Effector memory CD4-positive, alpha-beta T cell (primary cell): ENCODE measurements around the gene CCL17.
"Not testable (repeated sequence)": the region's sequence is repeated elsewhere in the genome, so short reads cannot be mapped to it uniquely, and the experiment has no call there.

Source experiments
- DNase-seq, 3 donors: peaks; one replicate each; pipeline ENCODE4 v3.0.0-alpha.2; 2020
- H3K27ac ChIP-seq: 2 replicates; pipeline ENCODE4 v1.7.0; 2013; ENCODE audit warnings: mild to moderate bottlenecking, low read length, moderate library complexity; ENCODE audit not compliant: insufficient read depth, poor library complexity, severe bottlenecking
- H3K27me3 ChIP-seq: replicated peaks from 2 replicates; pipeline ENCODE4 v1.7.0; 2013; ENCODE audit warnings: mild to moderate bottlenecking, low read length; ENCODE audit not compliant: insufficient read depth, control insufficient read depth, poor library complexity, severe bottlenecking
- H3K36me3 ChIP-seq: 2 replicates; pipeline ENCODE4 v1.7.0; 2013; ENCODE audit warnings: mild to moderate bottlenecking, low read length, moderate library complexity; ENCODE audit not compliant: control insufficient read depth, insufficient read depth
- H3K4me1 ChIP-seq: 2 replicates; pipeline ENCODE4 v1.7.0; 2013; ENCODE audit warnings: low read length, mild to moderate bottlenecking; ENCODE audit not compliant: control insufficient read depth, insufficient read depth, poor library complexity, severe bottlenecking
- H3K4me3 ChIP-seq: 2 replicates; pipeline ENCODE4 v1.7.0; 2013; ENCODE audit warnings: low read length, low read depth, mild to moderate bottlenecking; ENCODE audit not compliant: insufficient read depth, poor library complexity, severe bottlenecking
- H3K9me3 ChIP-seq: 2 replicates; pipeline ENCODE4 v1.7.0; 2013; ENCODE audit warnings: mild to moderate bottlenecking, low read length, moderate library complexity; ENCODE audit not compliant: control insufficient read depth

CCL17 gene

DNA sequence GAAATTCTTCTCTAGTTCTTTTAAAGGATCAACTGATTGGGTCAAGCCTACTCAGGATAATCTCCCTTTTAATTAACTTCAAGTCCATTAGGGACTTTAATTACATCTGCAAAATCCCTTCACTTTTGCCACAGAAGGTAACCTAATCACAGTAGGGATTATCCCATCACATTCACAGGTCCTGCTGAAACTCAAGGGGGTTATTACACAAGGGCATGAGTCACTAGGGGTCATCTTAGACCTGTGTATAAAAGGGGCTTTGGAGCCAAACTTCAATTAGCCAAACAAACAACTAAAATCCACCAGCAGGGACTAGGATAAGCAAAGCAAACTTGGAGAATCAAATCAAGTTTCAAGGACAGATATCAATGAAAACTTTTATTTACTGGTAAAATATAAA lies 23.3 kb downstream of the CCL17 start:
- no peaks in the 10 kb centered on the region for H3K4me1 ChIP-seq
- no peak for DNase-seq
- no peak overlapping the region for H3K27ac ChIP-seq
- no peaks in the 10 kb centered on the region for H3K27me3 ChIP-seq
- no peak overlapping the region for H3K4me3 ChIP-seq
- H3K9me3 ChIP-seq: no peaks in the 10 kb centered on the region
- peaks cover 48% of the 10 kb centered on the region for H3K36me3 ChIP-seq

DNA sequence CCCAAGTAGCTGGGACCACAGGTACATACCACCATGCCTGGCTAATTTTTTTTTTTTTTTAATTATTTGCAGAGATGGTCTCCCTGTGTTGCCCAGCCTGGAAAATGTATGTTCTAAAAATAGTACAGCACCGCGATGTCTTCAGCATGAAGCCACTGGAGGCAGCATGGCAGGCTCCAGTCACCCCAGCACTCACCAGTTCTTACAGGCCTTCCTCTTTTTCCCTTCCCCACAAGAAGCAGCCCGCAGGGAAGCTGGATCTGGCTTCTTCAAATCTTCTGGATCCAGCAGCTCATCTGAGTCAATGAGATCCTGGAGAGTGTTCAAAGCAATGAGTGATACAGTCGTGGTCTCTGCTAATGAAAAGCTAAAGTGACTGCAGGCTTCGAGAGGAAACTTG lies 26.4 kb downstream of the CCL17 start:
- DNase-seq: no peak

DNA sequence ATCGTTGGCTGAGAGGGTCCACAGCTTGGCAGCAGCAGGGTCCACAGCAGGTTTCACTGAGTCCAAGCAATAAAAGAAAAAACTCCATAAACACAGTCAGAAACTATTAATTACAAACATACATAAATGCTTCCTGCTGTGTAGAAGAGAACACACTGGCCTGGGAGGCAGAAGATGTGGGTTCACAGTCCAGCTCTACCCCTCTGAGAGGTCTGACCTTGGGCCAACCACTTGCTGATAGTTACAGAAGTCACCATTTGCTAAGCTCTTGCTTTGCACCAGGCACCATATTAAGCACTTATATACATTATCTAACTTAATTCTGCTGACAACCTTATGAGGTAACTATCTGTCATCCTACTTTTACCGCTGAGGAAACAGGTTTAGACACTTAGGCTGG lies 27.9 kb downstream of the CCL17 start:
- DNase-seq: no peak
- no peak overlapping the region for H3K4me3 ChIP-seq
- H3K27me3 ChIP-seq: no peaks in the 10 kb centered on the region
- no peak overlapping the region for H3K27ac ChIP-seq
- H3K36me3 ChIP-seq: peaks cover 63% of the 10 kb centered on the region
- no peaks in the 10 kb centered on the region for H3K9me3 ChIP-seq
- no peaks in the 10 kb centered on the region for H3K4me1 ChIP-seq

More for the DNA sequence above, 26.4 kb downstream of the CCL17 start:
- H3K27ac ChIP-seq: no peak overlapping the region
- H3K9me3 ChIP-seq: no peaks in the 10 kb centered on the region
- H3K4me3 ChIP-seq: no peak overlapping the region
- H3K27me3 ChIP-seq: no peaks in the 10 kb centered on the region
- peaks cover 63% of the 10 kb centered on the region for H3K36me3 ChIP-seq
- no peaks in the 10 kb centered on the region for H3K4me1 ChIP-seq

DNA sequence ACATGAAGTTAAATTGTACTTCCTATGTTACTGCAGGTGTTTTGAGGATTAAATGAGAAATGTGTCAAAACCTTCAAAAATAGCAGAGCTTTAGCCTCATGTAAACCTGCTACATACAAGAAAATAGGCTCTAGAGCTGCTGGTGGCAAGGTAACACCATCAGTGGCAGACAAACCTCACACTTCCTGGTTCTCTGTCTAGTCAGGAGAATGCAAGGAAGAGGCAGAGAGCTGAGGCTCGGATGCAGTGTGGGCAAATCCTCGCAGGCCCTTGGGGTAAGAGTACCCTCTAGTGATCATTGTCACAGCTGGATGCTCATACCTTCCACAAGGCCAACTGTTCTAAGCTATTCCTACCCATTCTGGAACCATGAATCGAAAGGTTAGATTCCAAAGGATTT lies 28.4 kb downstream of the CCL17 start:
- Histone ChIP-seq H3K36me3 (peaks cover 63% of the 10 kb centered on the region), H3K4me1 (no peaks in the 10 kb centered on the region), H3K27ac (no peak overlapping the region), H3K9me3 (no peaks in the 10 kb centered on the region), H3K4me3 (no peak overlapping the region), H3K27me3 (no peaks in the 10 kb centered on the region)
- no peak for DNase-seq

DNA sequence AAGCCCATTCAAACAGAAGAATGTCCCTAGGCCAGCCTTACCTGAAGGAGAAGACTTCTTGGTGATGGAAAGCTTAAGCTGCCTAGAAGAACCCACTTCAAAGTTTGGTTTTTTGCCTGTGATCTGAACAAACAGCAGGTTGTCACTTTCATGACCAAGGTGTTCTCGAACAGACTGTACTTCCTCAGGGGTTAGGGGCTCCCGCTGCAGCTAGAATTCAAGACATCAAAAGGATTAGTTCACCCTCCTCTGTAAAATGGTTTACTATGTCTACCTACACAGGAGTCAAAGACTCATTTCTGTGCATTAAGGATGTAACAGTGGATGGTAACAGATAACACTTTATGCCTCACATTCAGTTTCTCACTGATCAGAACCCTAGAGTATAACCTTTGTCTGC lies 29.4 kb downstream of the CCL17 start:
- H3K36me3 ChIP-seq: peaks cover 62% of the 10 kb centered on the region
- DNase-seq: no peak
- no peak overlapping the region for H3K4me3 ChIP-seq
- H3K9me3 ChIP-seq: no peaks in the 10 kb centered on the region
- no peak overlapping the region for H3K27ac ChIP-seq
- no peaks in the 10 kb centered on the region for H3K27me3 ChIP-seq
- H3K4me1 ChIP-seq: no peaks in the 10 kb centered on the region

DNA sequence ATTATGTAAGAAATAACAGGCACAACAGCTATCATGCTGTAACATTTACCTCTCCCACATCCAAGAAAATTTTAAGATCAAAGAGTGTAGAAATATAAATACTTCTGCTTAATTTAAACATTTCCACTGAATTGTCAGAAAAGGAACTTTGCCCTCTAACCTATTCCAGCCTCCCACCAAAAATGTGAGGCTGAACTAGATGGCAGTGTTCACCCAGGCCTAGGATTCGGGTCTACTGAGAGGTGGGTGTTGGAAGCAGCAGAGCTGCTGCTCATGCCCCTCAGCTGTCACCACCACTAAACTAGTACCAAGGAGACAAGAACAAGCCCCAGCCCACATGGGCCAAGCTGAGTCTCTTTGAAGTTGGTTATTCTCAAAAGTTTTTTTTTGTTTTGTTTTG lies 31.3 kb downstream of the CCL17 start:
- Histone ChIP-seq H3K36me3 (peaks cover 64% of the 10 kb centered on the region), H3K27me3 (no peaks in the 10 kb centered on the region), H3K4me3 (no peak overlapping the region), H3K27ac (no peak overlapping the region), H3K9me3 (peaks cover 4% of the 10 kb centered on the region), H3K4me1 (no peaks in the 10 kb centered on the region)
- DNase-seq: no peak

DNA sequence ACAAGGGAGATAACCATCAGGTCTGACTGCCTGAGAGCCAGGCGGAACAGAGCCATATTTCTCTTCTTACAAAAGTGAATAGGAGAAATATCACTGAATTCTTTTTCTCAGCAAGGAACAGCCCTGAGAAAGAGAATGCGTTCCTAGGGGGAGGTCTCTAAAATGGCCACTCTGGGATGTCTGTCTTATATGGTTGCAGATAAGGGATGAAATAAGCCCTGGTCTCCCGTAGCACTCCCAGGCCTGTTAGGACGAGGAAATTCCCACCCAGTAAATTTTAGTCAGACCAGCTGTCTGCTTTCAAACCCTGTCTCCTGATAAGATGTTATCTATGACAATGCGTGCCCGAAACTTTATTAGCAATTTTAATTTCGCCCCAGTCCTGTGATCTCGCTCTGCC lies 35.4 kb downstream of the CCL17 start:
- H3K9me3 ChIP-seq, H3K27me3 ChIP-seq, H3K4me1 ChIP-seq, H3K4me3 ChIP-seq, H3K27ac ChIP-seq, DNase-seq: not testable (repeated sequence)
- H3K36me3 ChIP-seq: peaks cover 32% of the 10 kb centered on the region

DNA sequence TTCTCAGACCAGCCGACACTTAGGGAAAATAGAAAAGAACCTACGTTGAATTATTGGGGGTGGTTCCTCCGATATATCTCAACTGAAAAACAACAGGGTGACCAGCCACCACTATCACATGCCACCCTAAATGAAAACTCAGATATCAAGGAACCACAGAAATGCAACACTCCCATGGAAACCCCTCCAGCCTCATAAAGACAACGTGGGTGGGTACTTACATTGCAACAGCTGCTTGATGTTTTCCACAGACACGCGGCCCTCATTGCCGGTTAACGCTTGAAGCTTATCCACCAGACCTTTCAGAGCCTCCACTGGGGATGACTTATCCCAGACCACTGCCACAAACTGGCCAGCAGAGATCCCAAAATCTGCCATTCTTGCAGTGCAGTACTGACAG lies 36.0 kb downstream of the CCL17 start:
- not testable (repeated sequence) for H3K27me3 ChIP-seq, H3K4me1 ChIP-seq, DNase-seq, H3K9me3 ChIP-seq, H3K4me3 ChIP-seq, H3K27ac ChIP-seq
- H3K36me3 ChIP-seq: peaks cover 32% of the 10 kb centered on the region

DNA sequence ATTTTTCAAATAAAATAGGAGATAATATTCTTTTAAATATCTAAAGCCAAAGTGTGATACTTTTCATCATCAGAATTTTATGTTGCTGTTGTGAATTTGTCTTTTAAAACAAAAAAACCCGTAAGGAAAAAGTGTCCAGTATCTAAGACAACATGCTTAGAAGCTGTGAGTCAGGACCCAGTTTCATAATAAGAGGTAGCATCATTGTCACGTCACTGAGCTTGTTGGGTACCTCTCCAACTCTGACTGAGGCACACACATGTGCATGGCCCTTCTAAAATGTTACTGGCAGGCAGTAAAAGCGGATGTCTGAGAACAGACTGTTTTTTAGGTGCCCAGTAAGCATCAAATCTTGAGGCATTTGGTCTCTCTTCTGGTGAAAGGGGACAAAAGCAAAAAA lies 40.1 kb downstream of the CCL17 start:
- peaks cover 3% of the 10 kb centered on the region for H3K4me1 ChIP-seq
- H3K36me3 ChIP-seq: peaks cover 14% of the 10 kb centered on the region
- no peak overlapping the region for H3K27ac ChIP-seq
- H3K9me3 ChIP-seq: peaks cover 4% of the 10 kb centered on the region
- no peak for DNase-seq
- no peak overlapping the region for H3K4me3 ChIP-seq
- no peaks in the 10 kb centered on the region for H3K27me3 ChIP-seq

DNA sequence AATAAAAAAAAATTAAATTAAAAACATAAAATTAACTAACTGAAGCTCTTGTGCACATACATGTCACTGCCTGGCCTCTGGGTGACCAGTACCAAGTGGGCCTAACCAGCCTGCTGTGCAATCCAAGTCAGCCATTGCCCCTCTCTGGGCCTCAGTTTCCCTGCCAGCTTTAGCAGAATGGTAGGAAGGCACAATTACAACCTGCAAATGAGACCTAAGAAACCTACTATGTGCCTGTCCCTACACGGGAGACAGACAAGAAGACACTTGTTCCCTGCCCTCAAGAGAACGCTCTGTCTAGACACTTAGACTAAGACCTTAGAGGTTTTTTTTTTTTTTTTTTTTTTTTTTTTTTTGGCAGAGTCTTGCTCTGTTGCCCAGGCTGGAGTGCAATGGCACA lies 40.9 kb downstream of the CCL17 start:
- H3K9me3 ChIP-seq: no peaks in the 10 kb centered on the region
- no peak for DNase-seq
- no peaks in the 10 kb centered on the region for H3K27me3 ChIP-seq
- no peak overlapping the region for H3K27ac ChIP-seq
- no peak overlapping the region for H3K4me3 ChIP-seq
- H3K4me1 ChIP-seq: peaks cover 3% of the 10 kb centered on the region
- H3K36me3 ChIP-seq: peaks cover 6% of the 10 kb centered on the region
